Urothelium cell line (cell line): ENCODE data around the gene RTCB.
"Not testable (repeated sequence)": the region's sequence is repeated elsewhere in the genome, so short reads cannot be mapped to it uniquely, and the experiment has no call there.

Source experiments
- DNase-seq: peaks from one replicate; pipeline ENCODE4 v3.0.0; 2011; ENCODE audit warnings: low spot score, mixed read lengths
- FAIRE-seq: peaks from 2 replicates; lab custom pipeline; 2011; peaks lifted over from hg19 to GRCh38; lab: Jason Lieb, UNC

Gene RTCB

DNA sequence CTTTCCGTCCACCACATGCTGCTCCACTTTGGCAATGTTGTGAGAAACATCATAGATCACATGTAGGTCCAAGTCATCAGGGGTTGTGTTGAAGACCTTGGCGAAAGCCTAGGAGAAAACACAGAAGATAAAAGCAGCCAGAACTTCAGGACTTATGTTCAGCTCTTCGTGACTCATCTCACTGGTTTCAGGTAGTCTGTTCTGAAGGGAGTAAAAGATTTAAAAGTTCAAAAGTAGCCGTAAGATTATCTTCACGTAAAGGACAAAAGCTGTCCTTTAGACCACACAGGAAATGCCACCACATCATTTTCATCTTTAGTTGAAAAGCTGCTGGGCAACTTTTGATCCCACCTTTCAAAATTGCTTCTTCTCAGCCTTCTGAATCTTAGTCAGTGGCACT is 16.9 kb downstream of the RTCB start:
- DNase-seq (no peak), FAIRE-seq (no peak)

GRCh38 chr22:32389685-32390084 is 22.4 kb downstream of the RTCB start:
- FAIRE-seq (no peak), DNase-seq (no peak)

DNA sequence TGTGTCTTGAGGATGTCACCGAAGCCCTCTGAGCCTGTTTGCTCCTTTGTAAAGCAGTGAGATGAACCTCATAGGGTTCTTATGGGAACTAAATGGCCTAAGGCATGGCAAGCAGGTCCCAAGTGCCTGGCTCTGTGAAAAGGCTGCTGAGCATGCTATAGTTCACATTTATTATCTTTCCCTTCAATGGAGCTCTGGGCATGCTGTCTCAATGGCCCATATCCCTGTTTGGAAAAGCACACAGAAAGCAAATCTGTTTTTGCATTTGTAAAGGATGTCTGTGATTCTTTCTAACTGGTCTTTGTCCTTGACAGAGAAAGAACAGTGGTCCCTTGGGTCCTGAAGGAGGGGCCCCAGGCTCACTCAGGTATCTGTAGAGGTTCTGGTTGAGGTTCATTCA is 26.4 kb downstream of the RTCB start:
- no peak for FAIRE-seq

DNA sequence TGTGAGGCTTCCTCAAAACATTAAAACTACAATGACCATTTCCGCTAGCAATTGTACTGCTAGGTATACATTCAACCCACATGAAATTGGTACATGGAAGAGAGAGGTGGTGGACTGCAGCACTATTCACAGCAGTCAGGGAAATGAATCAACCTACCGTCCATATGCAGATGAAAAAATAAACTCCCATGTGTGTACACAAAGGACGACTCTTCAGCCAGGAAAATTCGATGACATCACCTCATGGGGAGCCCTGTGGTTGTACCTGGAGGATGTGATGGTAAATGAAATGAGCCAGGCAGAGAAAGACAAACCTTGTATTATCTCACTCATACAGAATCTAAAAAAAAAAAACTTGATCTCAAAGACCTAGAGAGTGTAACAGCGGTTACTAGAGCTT is 31.1 kb downstream of the RTCB start:
- DNase-seq, result no peak

More for the DNA sequence above, 26.4 kb downstream of the RTCB start:
- DNase-seq, result no peak

DNA sequence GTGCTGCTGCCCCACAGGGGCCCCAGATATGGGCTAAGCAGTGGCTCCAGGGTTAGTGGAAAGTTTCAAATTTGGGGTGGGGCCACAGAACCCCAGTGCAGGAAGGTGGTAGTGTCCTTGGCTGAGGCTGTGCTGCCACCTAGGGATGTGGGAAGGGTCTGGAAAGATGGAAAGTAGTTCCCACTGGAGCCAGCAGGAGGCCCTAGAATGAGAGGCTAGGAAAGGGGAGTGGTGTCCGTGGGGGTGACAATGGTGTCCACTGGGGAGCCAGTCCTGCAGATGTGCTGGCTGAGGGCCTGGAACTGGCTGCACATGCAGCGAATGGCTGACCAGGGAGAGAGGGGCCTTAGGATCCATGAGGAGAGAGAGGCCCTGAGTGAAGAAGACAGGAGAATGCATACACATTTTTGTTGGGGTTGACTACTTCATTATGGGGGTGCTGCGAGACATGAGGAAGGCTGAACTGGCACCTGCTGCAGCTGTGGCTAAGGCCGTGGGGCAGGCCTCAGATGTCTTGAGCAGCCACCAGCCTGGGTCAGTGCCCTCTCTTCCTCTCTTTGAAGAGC is 33.3 kb downstream of the RTCB start:
- FAIRE-seq, result peak; percentile 91
- peak; percentile 70 for DNase-seq

More for the DNA sequence above, 31.1 kb downstream of the RTCB start:
- FAIRE-seq, result no peak

GRCh38 chr22:32376681-32377080 is 35.4 kb downstream of the RTCB start:
- FAIRE-seq (no peak), DNase-seq (no peak)

DNA sequence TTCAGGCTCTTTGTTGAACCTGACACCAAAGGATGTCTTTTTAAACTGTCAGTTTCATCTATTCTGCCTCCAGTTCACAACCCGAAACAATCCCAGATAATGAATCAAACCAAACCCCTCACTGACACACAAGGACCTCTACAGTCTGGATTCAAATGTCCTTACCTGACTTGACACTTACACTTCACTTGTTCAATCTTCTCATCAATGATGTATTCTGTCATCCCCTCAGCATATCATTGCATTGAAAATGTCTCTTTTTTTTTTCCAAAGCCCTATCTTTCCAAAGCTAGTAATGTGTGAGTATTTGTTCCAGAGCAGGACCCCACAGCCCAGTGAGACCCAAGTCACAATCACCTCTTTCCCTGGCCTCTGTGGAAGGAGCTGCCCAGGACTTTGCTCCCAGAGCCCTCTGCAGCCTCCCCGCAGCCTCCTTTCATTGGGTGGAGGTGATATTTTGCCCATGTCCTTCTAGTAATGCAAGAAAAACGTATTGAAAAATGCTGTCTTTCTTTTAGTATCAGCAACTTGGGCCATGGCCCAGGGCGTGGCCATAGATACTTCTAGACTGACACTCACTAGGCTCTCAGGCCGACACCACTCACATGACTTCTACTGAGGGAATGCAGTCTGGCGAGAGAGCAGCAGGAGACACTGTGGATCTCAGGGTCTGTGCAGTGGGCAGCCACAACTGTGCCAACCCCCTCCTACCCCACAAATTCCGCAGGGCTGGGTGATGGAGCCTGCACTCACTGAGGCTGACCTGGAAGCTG is 36.2 kb downstream of the RTCB start:
- no peak for FAIRE-seq

GRCh38 chr22:32364210-32364609 is 47.8 kb downstream of the RTCB start:
- no peak for FAIRE-seq
- DNase-seq, result no peak

More for the DNA sequence above, 36.2 kb downstream of the RTCB start:
- no peak for DNase-seq

- DNase-seq (no peak), FAIRE-seq (no peak)
Observed at GRCh38 chr22:32361257-32361656, 50.8 kb downstream of the RTCB start.

- FAIRE-seq, DNase-seq: not testable (repeated sequence)
Observed at GRCh38 chr22:32360096-32360495, 52.0 kb downstream of the RTCB start.

GRCh38 chr22:32357567-32357966 is 54.5 kb downstream of the RTCB start, which contains the start of gene RFPL3:
Gene RFPL3 (plus strand): TSS chr22:32357867. CDS start chr22:32358072, 205 bp downstream.
- not testable (repeated sequence) for DNase-seq
- peak; percentile 27 for FAIRE-seq

- DNase-seq, result peak; percentile 33
- no peak for FAIRE-seq
Observed at GRCh38 chr22:32355760-32356159, 56.3 kb downstream of the RTCB start.

DNA sequence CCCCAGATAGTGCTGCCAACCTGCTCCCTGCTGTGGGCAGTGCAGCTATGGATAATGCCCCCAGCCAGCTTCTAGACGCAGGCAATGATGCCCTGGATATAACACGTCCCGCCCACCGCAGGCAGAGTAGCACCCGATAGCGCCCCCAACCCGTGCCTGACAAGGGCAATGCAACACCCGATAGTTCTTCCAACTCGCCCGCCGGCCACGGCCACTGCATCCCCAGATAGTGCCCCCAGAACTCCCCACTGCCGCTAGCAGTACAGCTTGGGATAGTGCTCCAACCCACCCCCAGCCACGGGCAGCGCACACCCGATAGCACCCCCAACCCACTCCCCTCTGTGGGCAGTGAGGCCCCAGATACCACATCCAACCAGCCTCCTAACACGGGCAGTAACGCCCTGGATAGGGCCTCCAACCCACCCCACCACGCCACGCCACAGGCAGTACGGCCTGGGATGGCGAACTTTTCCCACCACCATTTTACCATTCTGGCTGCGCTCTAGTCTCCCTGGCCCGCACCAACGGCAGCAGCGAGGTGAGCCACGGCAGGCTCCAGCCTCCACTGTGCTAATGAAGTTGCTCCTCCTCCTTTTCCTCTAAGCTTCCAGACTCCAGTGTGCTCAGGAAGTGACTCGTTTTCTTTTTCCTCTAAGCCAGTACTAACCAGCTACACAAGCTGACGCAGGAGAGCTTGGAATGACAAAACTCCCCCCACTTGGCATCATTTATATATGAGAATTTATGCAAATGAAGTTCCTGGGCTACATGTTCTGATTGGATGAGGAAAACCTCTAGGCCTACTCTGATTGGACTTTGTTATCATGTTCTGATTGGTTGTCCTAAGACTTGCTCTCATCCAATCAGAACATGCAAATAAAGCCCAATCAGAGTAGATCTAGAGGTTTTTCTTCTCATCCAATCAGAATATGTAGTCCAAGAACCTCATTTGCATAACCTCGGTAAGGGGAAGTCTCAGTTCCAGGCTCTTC is 57.4 kb downstream of the RTCB start:
- FAIRE-seq (no peak), DNase-seq (no peak)

- DNase-seq (no peak), FAIRE-seq (no peak)
Observed at GRCh38 chr22:32353840-32354239, 58.2 kb downstream of the RTCB start.

GRCh38 chr22:32353292-32353691 is 58.8 kb downstream of the RTCB start:
- FAIRE-seq (no peak), DNase-seq (no peak)

GRCh38 chr22:32352681-32353080 is 59.4 kb downstream of the RTCB start:
- DNase-seq, result no peak
- FAIRE-seq, result no peak

- FAIRE-seq, DNase-seq: not testable (repeated sequence)
Observed at GRCh38 chr22:32351875-32352274, 60.2 kb downstream of the RTCB start.

DNA sequence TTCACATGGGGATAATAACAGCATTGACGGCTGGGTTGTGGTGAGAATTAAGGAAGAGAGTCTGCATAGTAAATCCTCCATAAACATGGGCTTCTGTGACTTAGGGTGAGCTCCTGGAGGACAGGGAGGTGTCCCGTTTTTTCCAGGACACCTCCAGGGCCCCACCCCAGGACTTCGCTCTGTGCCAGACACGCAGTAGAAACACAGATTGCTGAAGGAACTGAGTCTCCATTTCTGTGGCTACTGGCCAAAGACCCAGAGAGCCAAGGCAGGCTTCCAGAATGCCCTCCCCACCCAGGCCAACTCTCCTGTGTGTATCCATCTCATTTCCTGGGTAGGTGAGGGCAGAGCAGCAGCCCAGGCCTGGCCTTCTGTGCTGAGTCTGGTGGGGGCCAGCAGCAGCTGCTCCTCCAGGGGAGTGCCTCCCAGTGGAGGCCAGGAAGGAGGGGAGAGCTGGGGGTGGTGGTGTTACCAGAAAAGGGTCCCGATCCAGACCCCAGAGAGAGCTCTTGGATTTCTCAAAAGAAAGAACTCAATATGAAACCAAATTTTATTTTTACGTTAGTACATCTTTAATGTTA is 63.9 kb downstream of the RTCB start:
- DNase-seq, result no peak
- FAIRE-seq, result no peak

GRCh38 chr22:32343941-32344340 is 68.1 kb downstream of the RTCB start:
- FAIRE-seq (no peak), DNase-seq (no peak)

DNA sequence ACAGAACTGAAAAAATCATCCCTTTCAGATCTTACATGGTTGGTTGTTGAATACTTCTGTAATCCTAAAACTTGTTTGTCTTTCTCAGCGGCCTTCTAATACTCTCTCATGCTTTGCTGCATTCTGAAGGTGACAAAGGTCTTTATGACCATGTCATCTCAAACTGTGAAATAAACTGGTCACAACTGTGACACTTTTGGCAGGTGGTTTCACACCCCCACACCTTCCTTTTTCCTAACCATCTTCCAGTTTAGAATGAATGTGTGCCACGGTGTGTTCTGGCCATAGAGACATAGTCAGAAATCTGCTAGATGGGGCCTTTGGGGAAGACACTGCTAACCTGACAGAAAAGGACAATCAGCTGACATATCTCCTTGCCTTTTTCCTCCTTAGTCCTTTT is 69.1 kb downstream of the RTCB start:
- FAIRE-seq, result peak; percentile 83
- DNase-seq, result no peak
